Measurements from ENCODE around the gene ZNF587B. TPM values are rescaled to one million over a fixed set of nuclear protein-coding genes. Genes with fewer than 3 reads are reported as not detected.
"Not testable (repeated sequence)": the region's sequence is repeated elsewhere in the genome, so short reads cannot be mapped to it uniquely, and the experiment has no call there.

The ZNF587B gene
- total RNA-seq, 1 donor from 2014 or later = 29.8 TPM

DNA sequence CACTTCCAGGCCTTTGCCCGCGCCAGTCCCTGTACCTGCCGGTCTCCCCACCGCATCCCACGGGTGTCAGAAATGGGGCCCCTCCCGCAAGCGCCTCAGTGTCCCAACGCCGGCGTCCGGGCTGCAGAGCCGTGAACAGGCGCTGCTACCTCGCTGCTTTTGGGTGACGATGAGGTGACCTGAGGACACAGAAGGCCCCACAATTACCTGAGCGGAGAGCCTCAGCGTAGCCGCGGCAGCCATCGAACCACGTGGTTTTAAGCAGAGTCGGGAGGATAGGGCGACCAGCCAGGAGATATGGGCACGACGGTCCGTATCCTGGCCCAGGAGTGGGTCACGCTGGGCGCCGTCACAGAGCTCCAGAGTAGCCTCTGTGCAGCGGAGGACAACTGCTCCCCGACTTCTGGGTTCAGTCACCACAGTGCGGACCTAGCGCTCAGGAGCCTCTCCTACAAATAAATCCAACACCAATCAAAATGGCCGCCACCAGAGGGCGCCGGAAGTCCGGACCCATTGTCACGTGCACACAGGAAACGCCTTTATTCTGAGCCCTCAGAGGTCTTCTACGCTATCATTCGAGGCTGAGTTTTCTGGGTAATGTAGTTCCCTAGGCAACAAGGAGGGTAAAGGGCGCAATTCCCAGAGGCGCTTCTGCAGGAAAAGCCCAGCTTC is 58.6 kb downstream of the ZNF587B start, which contains the start of gene ZNF814:
Gene ZNF814, minus strand, starts transcription at position 478 of the 672 bp plus-strand sequence. Its CDS starts 235 bp downstream, at position 243.
- Mint-ChIP-seq H3K4me3 (ENCODE audit: low read depth) (peak within 1 kb of the TSS; percentile 93), H3K4me1 (ENCODE audit: low read depth) (peaks cover 17% of the 10 kb centered on the region), H3K27me3 (no peaks in the 10 kb centered on the region), H3K36me3 (ENCODE audit: insufficient read depth) (peaks cover 46% of the 10 kb centered on the region), H3K27ac (peak within 1 kb of the TSS; percentile 94), H3K9me3 (ENCODE audit: low read depth) (peaks cover 18% of the 10 kb centered on the region)
- peak; percentile 83 for DNase-seq (ENCODE audit: low spot score, unreplicated experiment)
- TF ChIP-seq, protein P1, sequence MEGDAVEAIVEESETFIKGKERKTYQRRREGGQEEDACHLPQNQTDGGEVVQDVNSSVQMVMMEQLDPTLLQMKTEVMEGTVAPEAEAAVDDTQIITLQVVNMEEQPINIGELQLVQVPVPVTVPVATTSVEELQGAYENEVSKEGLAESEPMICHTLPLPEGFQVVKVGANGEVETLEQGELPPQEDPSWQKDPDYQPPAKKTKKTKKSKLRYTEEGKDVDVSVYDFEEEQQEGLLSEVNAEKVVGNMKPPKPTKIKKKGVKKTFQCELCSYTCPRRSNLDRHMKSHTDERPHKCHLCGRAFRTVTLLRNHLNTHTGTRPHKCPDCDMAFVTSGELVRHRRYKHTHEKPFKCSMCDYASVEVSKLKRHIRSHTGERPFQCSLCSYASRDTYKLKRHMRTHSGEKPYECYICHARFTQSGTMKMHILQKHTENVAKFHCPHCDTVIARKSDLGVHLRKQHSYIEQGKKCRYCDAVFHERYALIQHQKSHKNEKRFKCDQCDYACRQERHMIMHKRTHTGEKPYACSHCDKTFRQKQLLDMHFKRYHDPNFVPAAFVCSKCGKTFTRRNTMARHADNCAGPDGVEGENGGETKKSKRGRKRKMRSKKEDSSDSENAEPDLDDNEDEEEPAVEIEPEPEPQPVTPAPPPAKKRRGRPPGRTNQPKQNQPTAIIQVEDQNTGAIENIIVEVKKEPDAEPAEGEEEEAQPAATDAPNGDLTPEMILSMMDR (IDR thresholded peaks at IDR 0.05; ENCODE audit: unreplicated experiment) = peak; percentile 58

DNA sequence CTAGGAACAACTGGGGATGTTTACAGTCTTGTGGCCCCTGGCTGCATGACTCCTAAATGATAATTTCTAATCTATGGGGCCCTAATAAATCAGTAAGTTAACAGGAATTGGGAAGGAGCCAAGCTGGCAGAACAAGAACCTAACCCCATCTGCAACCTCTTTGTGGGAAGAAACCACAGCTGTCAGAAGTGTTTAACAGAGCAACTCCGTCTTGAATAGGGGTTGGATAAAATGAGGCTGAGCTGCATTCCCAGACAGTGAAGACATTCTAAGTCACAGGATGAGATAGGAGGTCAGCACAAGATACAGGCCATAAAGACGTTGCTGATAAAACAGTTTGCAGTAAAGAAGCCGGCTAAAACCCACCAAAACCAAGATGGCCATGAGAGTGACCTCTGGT is 60.6 kb downstream of the ZNF587B start:
- peaks cover 25% of the 10 kb centered on the region for H3K36me3 Mint-ChIP-seq (ENCODE audit: insufficient read depth)
- H3K27me3 Mint-ChIP-seq; H3K4me3 Mint-ChIP-seq (ENCODE audit: low read depth); H3K27ac Mint-ChIP-seq; DNase-seq (ENCODE audit: low spot score, unreplicated experiment): not testable (repeated sequence)
- peaks cover 15% of the 10 kb centered on the region for H3K9me3 Mint-ChIP-seq (ENCODE audit: low read depth)
- peaks cover 17% of the 10 kb centered on the region for H3K4me1 Mint-ChIP-seq (ENCODE audit: low read depth)

Other genes with a start within 250 kb of the ZNF587B start
- 12.9 and 13.7 TPM in 2 replicates for gene ZIK1, start 246.2 kb upstream of the ZNF587B start, total RNA-seq
- 4.4 and 4.9 TPM in 2 replicates for gene ZNF530, start 230.4 kb upstream of the ZNF587B start, total RNA-seq
- 24.9 and 26.8 TPM in 2 replicates for gene ZNF134, start 216.1 kb upstream of the ZNF587B start, total RNA-seq
- gene ZNF211, start 197.1 kb upstream of the ZNF587B start, total RNA-seq = 25.1 and 26.0 TPM in 2 replicates
- not detected in 2 replicates for gene ZSCAN4, start 161.4 kb upstream of the ZNF587B start, total RNA-seq
- 10.9 and 13.6 TPM in 2 replicates for gene ZNF551, start 148.3 kb upstream of the ZNF587B start, total RNA-seq
- gene ZNF154, start 121.1 kb upstream of the ZNF587B start, total RNA-seq = 39.0 and 43.3 TPM in 2 replicates
- gene ZNF671, start 102.7 kb upstream of the ZNF587B start, total RNA-seq = 11.7 and 15.4 TPM in 2 replicates
- 32.8 and 35.3 TPM in 2 replicates for gene ZNF776, start 83.5 kb upstream of the ZNF587B start, total RNA-seq
- 33.1 and 33.2 TPM in 2 replicates for gene ZNF586, start 60.6 kb upstream of the ZNF587B start, total RNA-seq
- 27.2 and 27.9 TPM in 2 replicates for gene ZNF552, start 15.4 kb upstream of the ZNF587B start, total RNA-seq
- 88.4 and 93.7 TPM in 2 replicates for gene ZNF587, start 19.6 kb downstream of the ZNF587B start, total RNA-seq
- gene ZNF814, start 58.7 kb downstream of the ZNF587B start, total RNA-seq = 53.6 and 54.9 TPM in 2 replicates
- gene ZNF417, start 86.3 kb downstream of the ZNF587B start, total RNA-seq = 25.9 and 27.2 TPM in 2 replicates
- 20.5 and 21.9 TPM in 2 replicates for gene ZNF418, start 105.1 kb downstream of the ZNF587B start, total RNA-seq
- 7.3 and 7.5 TPM in 2 replicates for gene ZNF256, start 117.4 kb downstream of the ZNF587B start, total RNA-seq
- gene C19orf18, start 144.2 kb downstream of the ZNF587B start, total RNA-seq = 1.6 and 1.8 TPM in 2 replicates
- 48.6 and 49.0 TPM in 2 replicates for gene ZNF606, start 172.5 kb downstream of the ZNF587B start, total RNA-seq
- gene ZSCAN1, start 203.7 kb downstream of the ZNF587B start, total RNA-seq = 4.8 and 6.7 TPM in 2 replicates
- gene ZNF135, start 229.0 kb downstream of the ZNF587B start, total RNA-seq = 17.3 and 17.9 TPM in 2 replicates

All from progenitor cell of endocrine pancreas (in vitro differentiated cells).